HFFc6 (cell line): ENCODE data around the gene ADK. TPM values are rescaled to one million over a fixed set of nuclear protein-coding genes. Genes with fewer than 3 reads are reported as not detected.

Experiments used
- DNase-seq: peaks from one replicate; pipeline ENCODE4 v3.0.0-alpha.2; 2018
- H3K27ac Mint-ChIP-seq: 2 replicates; pipeline ENCODE4 v1.8.0; 2020; ENCODE audit warnings: mild to moderate bottlenecking, mixed read lengths
- H3K27me3 Mint-ChIP-seq: 2 replicates; pipeline ENCODE4 v1.8.0; 2021; ENCODE audit warnings: mild to moderate bottlenecking, moderate library complexity, mixed read lengths; ENCODE audit not compliant: insufficient read depth
- H3K36me3 Mint-ChIP-seq: 2 replicates; pipeline ENCODE4 v1.8.0; 2021; ENCODE audit warnings: low read depth, mixed read lengths
- H3K4me1 Mint-ChIP-seq: 2 replicates; pipeline ENCODE4 v1.8.0; 2020; ENCODE audit warnings: low read depth, mixed read lengths
- H3K4me3 Mint-ChIP-seq: 2 replicates; pipeline ENCODE4 v1.8.0; 2020; ENCODE audit warnings: mild to moderate bottlenecking, moderate library complexity, mixed read lengths
- H3K9me3 Mint-ChIP-seq: 2 replicates; pipeline ENCODE4 v1.8.0; 2020; ENCODE audit warnings: mild to moderate bottlenecking, mixed read lengths
- total RNA-seq, 6 experiments: library from RNA; stranded (reverse); fragmentation: NEBNext Ultra II Directional; extraction: Animal tissue kit (Norgen Biotek cat#: 25700); gene quantifications; 2 replicates in 1 of 6; 3 replicates in 5 of 6; pipeline ENCODE4 v1.2.3, GENCODE V29; 2021
- TF ChIP-seq, protein P1 (sequence below): fragments of 200-600 bp; sonication (generic); IDR thresholded peaks from 2 replicates; pipeline ENCODE4 v1.5.0; 2021; ENCODE audit warnings: antibody characterized with exemption, mild to moderate bottlenecking

Gene ADK
- total RNA-seq, 6 experiments from 2014 or later: 74.1 to 97.6 (median 86.0) TPM

DNA sequence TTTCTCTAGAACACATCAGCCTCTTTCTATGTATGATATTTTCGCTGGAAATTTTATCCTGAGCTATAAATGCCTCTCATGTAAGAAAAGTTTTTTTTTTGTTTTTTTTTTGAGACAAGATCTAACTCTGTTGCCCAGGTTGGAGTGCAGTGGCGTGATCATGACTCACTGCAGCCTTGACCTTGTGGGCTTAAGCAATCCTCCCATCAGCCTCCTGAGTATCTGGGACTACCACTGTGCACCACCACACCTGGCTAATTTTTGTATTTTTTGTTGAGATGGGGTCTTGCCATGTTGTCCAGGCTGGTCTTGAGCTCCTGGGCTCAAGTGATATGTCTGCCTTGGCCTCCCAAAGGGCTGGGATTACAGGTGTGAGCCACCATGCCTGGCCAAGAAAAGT lies 80.4 kb downstream of the ADK start:
- H3K4me1 Mint-ChIP-seq: peaks cover 48% of the 10 kb centered on the region
- TF ChIP-seq, protein P1, sequence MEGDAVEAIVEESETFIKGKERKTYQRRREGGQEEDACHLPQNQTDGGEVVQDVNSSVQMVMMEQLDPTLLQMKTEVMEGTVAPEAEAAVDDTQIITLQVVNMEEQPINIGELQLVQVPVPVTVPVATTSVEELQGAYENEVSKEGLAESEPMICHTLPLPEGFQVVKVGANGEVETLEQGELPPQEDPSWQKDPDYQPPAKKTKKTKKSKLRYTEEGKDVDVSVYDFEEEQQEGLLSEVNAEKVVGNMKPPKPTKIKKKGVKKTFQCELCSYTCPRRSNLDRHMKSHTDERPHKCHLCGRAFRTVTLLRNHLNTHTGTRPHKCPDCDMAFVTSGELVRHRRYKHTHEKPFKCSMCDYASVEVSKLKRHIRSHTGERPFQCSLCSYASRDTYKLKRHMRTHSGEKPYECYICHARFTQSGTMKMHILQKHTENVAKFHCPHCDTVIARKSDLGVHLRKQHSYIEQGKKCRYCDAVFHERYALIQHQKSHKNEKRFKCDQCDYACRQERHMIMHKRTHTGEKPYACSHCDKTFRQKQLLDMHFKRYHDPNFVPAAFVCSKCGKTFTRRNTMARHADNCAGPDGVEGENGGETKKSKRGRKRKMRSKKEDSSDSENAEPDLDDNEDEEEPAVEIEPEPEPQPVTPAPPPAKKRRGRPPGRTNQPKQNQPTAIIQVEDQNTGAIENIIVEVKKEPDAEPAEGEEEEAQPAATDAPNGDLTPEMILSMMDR: no peak
- no peaks in the 10 kb centered on the region for H3K9me3 Mint-ChIP-seq
- peak overlapping the region; percentile 64 for H3K27ac Mint-ChIP-seq
- H3K36me3 Mint-ChIP-seq: peaks cover 4% of the 10 kb centered on the region; the same call in 1 of the 2 replicates
- H3K27me3 Mint-ChIP-seq: peaks cover 2% of the 10 kb centered on the region; the same call in 1 of the 2 replicates
- H3K4me3 Mint-ChIP-seq: no peak overlapping the region
- DNase-seq: peak; percentile 46

DNA sequence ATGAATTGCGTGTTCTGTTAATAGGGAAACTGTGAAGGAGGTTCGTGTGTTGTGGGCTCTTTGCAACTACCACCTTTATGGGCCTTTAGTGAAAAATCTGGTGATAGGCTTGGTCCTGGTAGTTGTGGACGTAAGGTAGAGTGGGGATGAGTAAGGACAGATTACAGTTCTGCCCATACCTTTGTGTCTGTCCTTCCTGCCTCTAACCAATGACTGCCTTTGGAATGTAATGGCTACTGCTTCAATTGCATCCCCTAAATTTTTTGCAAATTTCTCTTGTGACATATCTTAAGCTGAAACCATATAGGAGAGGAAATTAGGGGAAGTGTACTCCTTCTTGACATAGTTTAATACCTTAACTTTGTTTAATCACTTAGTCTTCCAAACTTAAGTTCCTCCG lies 82.3 kb downstream of the ADK start:
- H3K9me3 Mint-ChIP-seq: no peaks in the 10 kb centered on the region

DNA sequence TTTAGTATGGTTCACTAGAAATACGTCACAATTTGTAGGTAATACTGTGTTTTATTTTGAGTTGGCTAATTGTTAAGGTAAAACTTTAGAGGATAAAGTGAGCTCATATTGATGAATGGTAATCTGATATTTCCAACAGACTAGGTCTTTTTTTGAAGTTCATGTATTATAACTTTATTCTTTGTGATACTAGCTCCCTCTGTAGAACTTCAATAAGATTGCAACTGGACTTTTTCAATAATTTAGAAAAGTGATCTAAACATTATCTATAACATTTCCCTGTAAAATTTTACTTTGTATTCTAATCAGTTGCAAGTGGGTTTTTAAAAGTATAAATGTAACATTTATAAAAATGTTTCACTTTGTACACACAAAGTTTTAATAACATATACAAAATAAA lies 83.5 kb downstream of the ADK start:
- Mint-ChIP-seq H3K9me3 (no peaks in the 10 kb centered on the region), H3K4me1 (peaks cover 49% of the 10 kb centered on the region), H3K36me3 (no peaks in the 10 kb centered on the region), H3K27me3 (peaks cover 2% of the 10 kb centered on the region; the same call in 1 of the 2 replicates), H3K27ac (no peak overlapping the region), H3K4me3 (no peak overlapping the region)
- TF ChIP-seq, protein P1: peak; percentile 72
- DNase-seq: no peak

More for the DNA sequence above, 82.3 kb downstream of the ADK start:
- Mint-ChIP-seq H3K27me3 (peaks cover 2% of the 10 kb centered on the region; the same call in 1 of the 2 replicates), H3K27ac (peak overlapping the region; percentile 25; the same call in 1 of the 2 replicates), H3K4me3 (no peak overlapping the region), H3K4me1 (peaks cover 56% of the 10 kb centered on the region), H3K36me3 (peaks cover 4% of the 10 kb centered on the region; the same call in 1 of the 2 replicates)
- DNase-seq: no peak
- TF ChIP-seq, protein P1: no peak

DNA sequence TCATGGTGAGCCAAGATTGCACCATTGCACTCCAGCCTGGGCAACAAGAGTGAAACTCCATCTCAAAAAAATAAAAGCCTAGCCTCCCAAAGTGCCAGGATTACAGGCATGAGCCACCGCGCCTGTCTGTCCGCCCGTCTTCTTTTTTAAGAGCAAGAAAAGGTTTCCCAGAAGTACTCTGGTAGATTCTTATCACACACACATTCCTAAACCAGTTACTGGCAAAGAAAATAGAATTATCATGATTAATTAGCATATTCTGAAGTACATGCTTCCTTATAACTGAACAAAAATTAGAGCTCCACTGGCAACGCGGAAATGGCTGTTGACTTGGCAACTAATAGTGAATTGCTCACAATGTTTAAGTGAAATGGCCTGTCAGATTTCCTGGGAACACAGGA lies 87.0 kb downstream of the ADK start:
- H3K4me1 Mint-ChIP-seq: peaks cover 32% of the 10 kb centered on the region
- H3K27ac Mint-ChIP-seq: no peak overlapping the region
- no peak overlapping the region for H3K4me3 Mint-ChIP-seq
- peaks cover 2% of the 10 kb centered on the region; the same call in 1 of the 2 replicates for H3K27me3 Mint-ChIP-seq
- TF ChIP-seq, protein P1: no peak
- no peak for DNase-seq
- peaks cover 4% of the 10 kb centered on the region; the same call in 1 of the 2 replicates for H3K36me3 Mint-ChIP-seq
- H3K9me3 Mint-ChIP-seq: no peaks in the 10 kb centered on the region

DNA sequence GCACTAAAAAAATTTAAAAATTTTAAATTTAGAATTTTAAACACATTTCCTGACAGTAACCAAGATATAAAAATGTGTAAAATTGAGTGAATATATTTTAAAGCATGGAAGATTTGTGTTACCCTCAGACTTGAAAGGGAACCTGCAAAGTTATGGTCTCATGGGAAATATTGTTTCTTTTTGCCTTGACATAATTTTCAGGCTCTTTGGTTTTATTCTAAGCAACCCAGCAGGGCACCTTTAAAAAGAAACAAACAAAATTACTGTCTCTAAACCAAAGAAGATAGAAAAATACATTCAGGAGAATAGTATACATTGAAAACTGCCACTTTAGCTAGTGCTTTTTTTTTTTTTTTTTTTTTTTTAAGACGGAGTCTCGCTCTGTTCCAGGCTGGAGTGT lies 87.5 kb downstream of the ADK start:
- peaks cover 6% of the 10 kb centered on the region; the same call in 1 of the 2 replicates for H3K36me3 Mint-ChIP-seq
- H3K9me3 Mint-ChIP-seq: no peaks in the 10 kb centered on the region
- peaks cover 28% of the 10 kb centered on the region for H3K4me1 Mint-ChIP-seq
- H3K4me3 Mint-ChIP-seq: no peak overlapping the region
- H3K27ac Mint-ChIP-seq: no peak overlapping the region
- TF ChIP-seq, protein P1: no peak
- no peak for DNase-seq
- peaks cover 2% of the 10 kb centered on the region; the same call in 1 of the 2 replicates for H3K27me3 Mint-ChIP-seq
